HG03060 (cell line): ENCODE measurements around the gene POU4F3.

ENCODE experiments used
- ATAC-seq: cut with Tn5 transposase; IDR thresholded peaks from one replicate; pipeline ENCODE4 v1.9.1; 2021; ENCODE audit warnings: low read depth, moderate number of reproducible peaks; ENCODE audit not compliant: unreplicated experiment

The POU4F3 gene

GRCh38 chr5:146390469-146390868 is 51.8 kb downstream of the POU4F3 start:
- ATAC-seq: no peak
